Common myeloid progenitor, CD34-positive (primary cell): ENCODE data around the gene CLSTN2.

Experiments
- CTCF ChIA-PET: fragments of 350-600 bp; sonication (Branson Sonifier 250); formaldehyde crosslinking; loops from one replicate; lab custom pipeline; 2021; ENCODE audit warnings: antibody characterized with exemption; lab: Charles Lee
- POLR2A ChIA-PET: fragments of 350-600 bp; sonication (Branson Sonifier 250); formaldehyde crosslinking; loops from one replicate; lab custom pipeline; 2021; ENCODE audit warnings: antibody characterized with exemption; lab: Charles Lee
- DNase-seq, 3 donors: peaks; one replicate each; pipeline versions ENCODE4 v3.0.0 to v3.0.0-alpha.2; 2013
- H3K27ac ChIP-seq, 2 experiments: 1 replicate in 1 of 2; 2 replicates in 1 of 2; pipeline ENCODE4 v1.7.0; 2013; ENCODE audit warnings: inconsistent platforms in 2 of 2, low read length in 2 of 2, mild to moderate bottlenecking in 2 of 2, low read depth in 1 of 2, moderate library complexity in 1 of 2; ENCODE audit not compliant: severe bottlenecking in 2 of 2, insufficient read depth in 1 of 2, poor library complexity in 1 of 2
- H3K27me3 ChIP-seq, 5 experiments: replicated peaks in 2 of 5; 1 replicate in 3 of 5; 2 replicates in 2 of 5; pipeline versions ENCODE4 v1.6.1 to v1.7.0; 2013; ENCODE audit warnings: low read length in 4 of 5, mild to moderate bottlenecking in 2 of 5, moderate library complexity in 2 of 5, inconsistent platforms in 1 of 5; ENCODE audit not compliant: insufficient read depth in 5 of 5, control insufficient read depth in 4 of 5
- H3K36me3 ChIP-seq, 4 experiments: 1 replicate in 2 of 4; 2 replicates in 2 of 4; pipeline versions ENCODE4 v1.6.1 to v1.7.0; 2013; ENCODE audit warnings: low read length in 3 of 4, control low read depth in 1 of 4, mild to moderate bottlenecking in 1 of 4; ENCODE audit not compliant: control insufficient read depth in 4 of 4, insufficient read depth in 4 of 4
- H3K4me1 ChIP-seq, 4 experiments: 1 replicate in 3 of 4; 2 replicates in 1 of 4; pipeline versions ENCODE4 v1.6.1 to v1.7.1; 2013; ENCODE audit warnings: low read length in 3 of 4, mild to moderate bottlenecking in 3 of 4, control low read depth in 1 of 4, inconsistent platforms in 1 of 4, moderate library complexity in 1 of 4; ENCODE audit not compliant: control insufficient read depth in 4 of 4, insufficient read depth in 4 of 4; ENCODE audit errors: control extremely low read depth in 1 of 4
- H3K4me3 ChIP-seq, 7 experiments: 1 replicate in 4 of 7; 2 replicates in 3 of 7; pipeline versions ENCODE4 v1.5.1 to v1.7.0; 2013; ENCODE audit warnings: mild to moderate bottlenecking in 7 of 7, low read length in 6 of 7, moderate library complexity in 6 of 7, inconsistent platforms in 2 of 7, low read depth in 2 of 7, control low read depth in 1 of 7; ENCODE audit not compliant: insufficient read depth in 4 of 7, control insufficient read depth in 1 of 7; ENCODE audit errors: extremely low read depth in 1 of 7
- H3K9me3 ChIP-seq, 5 experiments: 1 replicate in 4 of 5; 2 replicates in 1 of 5; pipeline versions ENCODE4 v1.6.1 to v1.7.1; 2013; ENCODE audit warnings: low read length in 4 of 5, mild to moderate bottlenecking in 2 of 5, inconsistent platforms in 1 of 5, low read depth in 1 of 5, moderate library complexity in 1 of 5; ENCODE audit not compliant: control insufficient read depth in 4 of 5, insufficient read depth in 2 of 5; ENCODE audit errors: control extremely low read depth in 1 of 5
- WGBS: methylation state at CpG from one replicate; pipeline ENCODE4 v1.1.5; 2013; ENCODE audit not compliant: insufficient coverage; 5-methylcytosine and 5-hydroxymethylcytosine counted together

CLSTN2 gene

GRCh38 chr3:140004271-140004670 is 69.3 kb downstream of the CLSTN2 start:
- H3K36me3 ChIP-seq: no peaks in the 10 kb centered on the region
- H3K4me1 ChIP-seq: peaks cover 0 to 3% (median 0%) of the 10 kb centered on the region in 4 experiments
- POLR2A ChIA-PET: no interaction called here
- DNase-seq: no peak
- H3K27me3 ChIP-seq: peaks cover 0 to 3% (median 0%) of the 10 kb centered on the region in 5 experiments
- no peak overlapping the region for H3K27ac ChIP-seq
- H3K9me3 ChIP-seq: peaks cover 0 to 2% (median 0%) of the 10 kb centered on the region in 5 experiments
- H3K4me3 ChIP-seq: no peak overlapping the region
- CTCF ChIA-PET: no interaction called here

GRCh38 chr3:140006331-140006730 is 71.3 kb downstream of the CLSTN2 start:
- Histone ChIP-seq H3K27ac (no peak overlapping the region), H3K9me3 (peaks cover 0 to 2% (median 0%) of the 10 kb centered on the region in 5 experiments), H3K27me3 (peaks cover 0 to 1% (median 0%) of the 10 kb centered on the region in 5 experiments), H3K4me1 (peaks cover 0 to 3% (median 0%) of the 10 kb centered on the region in 4 experiments), H3K4me3 (no peak overlapping the region), H3K36me3 (no peaks in the 10 kb centered on the region)
- CTCF ChIA-PET: no interaction called here
- POLR2A ChIA-PET: no interaction called here
- DNase-seq: no peak
- 15% methylated on average over 2 of the region's 2 CpGs for WGBS

GRCh38 chr3:140007081-140007480 is 72.1 kb downstream of the CLSTN2 start:
- ChIA-PET CTCF (no interaction called here), POLR2A (no interaction called here)
- H3K27ac ChIP-seq: no peak overlapping the region
- WGBS: no CpG with 5 or more reads among the region's 4 CpGs
- H3K27me3 ChIP-seq: peaks cover 0 to 1% (median 0%) of the 10 kb centered on the region in 5 experiments
- H3K36me3 ChIP-seq: no peaks in the 10 kb centered on the region
- H3K4me3 ChIP-seq: no peak overlapping the region
- H3K4me1 ChIP-seq: peaks cover 0 to 3% (median 0%) of the 10 kb centered on the region in 4 experiments
- no peak for DNase-seq
- no peaks in the 10 kb centered on the region for H3K9me3 ChIP-seq

- Histone ChIP-seq H3K9me3 (no peaks in the 10 kb centered on the region), H3K27ac (no peak overlapping the region), H3K4me3 (no peak overlapping the region), H3K4me1 (peaks cover 0 to 3% (median 0%) of the 10 kb centered on the region in 4 experiments), H3K27me3 (peaks cover 0 to 1% (median 0%) of the 10 kb centered on the region in 5 experiments), H3K36me3 (no peaks in the 10 kb centered on the region)
- DNase-seq: no peak
- 95% methylated on average over 6 of the region's 7 CpGs for WGBS
- CTCF ChIA-PET: no interaction called here
- POLR2A ChIA-PET: no interaction called here
These were observed 73.2 kb downstream of the CLSTN2 start for GRCh38 chr3:140007911-140008869.

GRCh38 chr3:140010391-140010790 is 75.4 kb downstream of the CLSTN2 start:
- POLR2A ChIA-PET: no interaction called here

GRCh38 chr3:140011086-140011485 is 76.1 kb downstream of the CLSTN2 start:
- no peaks in the 10 kb centered on the region for H3K27me3 ChIP-seq
- CTCF ChIA-PET: no interaction called here
- H3K27ac ChIP-seq: no peak overlapping the region
- POLR2A ChIA-PET: no interaction called here
- H3K4me3 ChIP-seq: no peak overlapping the region
- H3K4me1 ChIP-seq: peaks cover 0 to 3% (median 0%) of the 10 kb centered on the region in 4 experiments
- WGBS: 100% methylated on average over 2 of the region's 2 CpGs
- no peaks in the 10 kb centered on the region for H3K9me3 ChIP-seq
- H3K36me3 ChIP-seq: no peaks in the 10 kb centered on the region
- no peak for DNase-seq

More at GRCh38 chr3:140010391-140010790, 75.4 kb downstream of the CLSTN2 start:
- CTCF ChIA-PET: no interaction called here
- Histone ChIP-seq H3K27me3 (no peaks in the 10 kb centered on the region), H3K36me3 (no peaks in the 10 kb centered on the region), H3K27ac (no peak overlapping the region), H3K4me1 (peaks cover 0 to 3% (median 0%) of the 10 kb centered on the region in 4 experiments), H3K9me3 (no peaks in the 10 kb centered on the region), H3K4me3 (no peak overlapping the region)
- 50% methylated on average over 2 of the region's 2 CpGs for WGBS
- DNase-seq: no peak

GRCh38 chr3:140011611-140012277 is 76.8 kb downstream of the CLSTN2 start:
- H3K27ac ChIP-seq: no peak overlapping the region
- no peak for DNase-seq
- ChIA-PET CTCF (no interaction called here), POLR2A (no interaction called here)
- no peaks in the 10 kb centered on the region for H3K27me3 ChIP-seq
- H3K4me1 ChIP-seq: no peaks in the 10 kb centered on the region
- no peaks in the 10 kb centered on the region for H3K36me3 ChIP-seq
- WGBS: 93% methylated on average over 5 of the region's 5 CpGs
- no peak overlapping the region for H3K4me3 ChIP-seq
- no peaks in the 10 kb centered on the region for H3K9me3 ChIP-seq
